Hair follicle dermal papilla cell (primary cell): ENCODE measurements around the gene TNS3. TPM values are rescaled to one million over a fixed set of nuclear protein-coding genes. Genes with fewer than 3 reads are reported as not detected.

Experiments
- total RNA-seq: library from RNA; depleted of rRNA; stranded (reverse); fragments of >200 nt; gene quantifications from 2 replicates; pipeline ENCODE4 v1.2.3, GENCODE V29; 2012

The TNS3 gene
- 73.3 and 128 TPM in 2 replicates for total RNA-seq

DNA sequence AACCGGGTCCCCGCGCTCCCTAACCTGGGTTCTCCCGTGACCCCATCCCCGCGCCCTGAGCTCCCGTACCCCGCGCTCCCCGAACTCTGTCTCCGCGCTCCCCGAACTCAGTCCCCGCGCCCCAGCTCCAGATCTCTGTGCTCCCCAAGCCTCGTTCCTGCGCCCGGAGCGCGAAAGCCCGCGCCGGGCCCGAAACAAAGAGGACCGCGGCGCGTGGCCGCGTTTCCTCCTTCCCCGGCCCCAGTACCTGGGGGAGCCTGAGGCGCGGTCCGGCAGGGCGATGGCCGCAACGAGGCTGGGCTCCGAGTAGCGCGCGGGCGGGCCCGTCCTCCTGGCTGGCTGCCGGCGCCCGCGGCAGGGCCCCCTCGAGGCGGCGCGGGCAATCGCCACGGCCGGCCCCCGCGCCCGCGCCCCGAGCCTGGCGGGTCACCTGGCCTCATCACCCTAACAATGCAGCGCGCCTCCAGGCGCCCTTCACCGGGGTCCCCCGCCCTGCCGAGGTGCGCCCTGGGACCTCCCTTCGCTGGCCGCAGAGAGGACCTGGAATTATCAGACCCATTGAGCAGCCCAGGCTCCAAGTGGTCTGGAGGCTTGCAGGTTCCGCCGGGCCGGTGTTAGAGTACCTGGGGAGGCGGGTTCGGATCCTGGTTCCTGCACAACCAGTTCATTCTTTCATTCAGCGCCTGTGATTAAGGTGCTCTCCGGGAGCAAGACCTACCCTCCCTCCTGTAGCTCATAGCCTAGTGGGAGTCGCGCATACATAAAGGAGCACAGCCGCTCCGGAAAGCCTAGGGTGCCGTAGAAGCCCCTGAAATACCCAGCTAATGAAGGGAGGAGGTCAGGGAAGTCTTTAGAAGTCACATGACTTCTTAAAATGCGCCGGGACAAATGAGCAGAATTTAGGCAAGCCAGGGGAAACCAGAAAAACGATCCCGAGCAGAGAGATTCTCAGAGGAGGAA lies at the start of gene TNS3:
TNS3 (minus strand) TSS at position 308 of the 960 bp plus-strand sequence. CDS start 142,475 bp downstream, outside the sequence.

